CD14-positive monocyte (primary cell): ENCODE measurements around the gene COX5B. TPM values are rescaled to one million over a fixed set of nuclear protein-coding genes. Genes with fewer than 3 reads are reported as not detected.

Source experiments
- DNase-seq, 3 donors: peaks; one replicate each; pipeline ENCODE4 v3.0.0-alpha.2; 2011 to 2022
- H2AFZ ChIP-seq: 2 replicates; pipeline ENCODE4 v1.6.0; 2012; ENCODE audit warnings: mild to moderate bottlenecking, low read depth, low read length, inconsistent platforms; ENCODE audit not compliant: insufficient read depth, poor library complexity, severe bottlenecking
- H3K27ac ChIP-seq, 2 donors: 1 replicate in 1 of 2; 2 replicates in 1 of 2; pipeline ENCODE4 v1.5.1; 2012 to 2013; ENCODE audit warnings: low read length in 2 of 2, control low read depth in 1 of 2, inconsistent platforms in 1 of 2, low read depth in 1 of 2, mild to moderate bottlenecking in 1 of 2
- H3K27me3 ChIP-seq, 2 donors: one replicate each; pipeline versions ENCODE4 v1.6.0 to v1.6.1; 2011 to 2013; ENCODE audit warnings: low read length in 2 of 2; ENCODE audit not compliant: control insufficient read depth in 2 of 2, insufficient read depth in 2 of 2
- H3K36me3 ChIP-seq, 2 donors: replicated peaks in 1 of 2; 1 replicate in 1 of 2; 2 replicates in 1 of 2; pipeline versions ENCODE4 v1.5.1 to v1.6.1; 2012 to 2013; ENCODE audit warnings: low read length in 2 of 2, control low read depth in 1 of 2, inconsistent platforms in 1 of 2, mild to moderate bottlenecking in 1 of 2; ENCODE audit not compliant: insufficient read depth in 2 of 2, control insufficient read depth in 1 of 2
- H3K4me1 ChIP-seq, 2 donors: 1 replicate in 1 of 2; 2 replicates in 1 of 2; pipeline versions ENCODE4 v1.5.1 to v1.6.1; 2012 to 2013; ENCODE audit warnings: low read length in 2 of 2, control low read depth in 1 of 2, inconsistent platforms in 1 of 2, mild to moderate bottlenecking in 1 of 2, moderate library complexity in 1 of 2; ENCODE audit not compliant: insufficient read depth in 2 of 2, control insufficient read depth in 1 of 2
- H3K4me2 ChIP-seq: replicated peaks from 2 replicates; pipeline ENCODE3; 2012; ENCODE audit warnings: low read length, moderate library complexity, mild to moderate bottlenecking; ENCODE audit not compliant: poor library complexity, severe bottlenecking; ENCODE audit errors: extremely low read depth
- H3K4me3 ChIP-seq, 3 experiments: fragments of 200-600 bp in 1 of 3; sonication (generic) in 1 of 3; replicated peaks in 1 of 3; 1 replicate in 2 of 3; 2 replicates in 1 of 3; pipeline ENCODE4 v1.5.1; 2011 to 2013; ENCODE audit warnings: low read length in 3 of 3, mild to moderate bottlenecking in 3 of 3, control low read depth in 2 of 3, low read depth in 2 of 3, inconsistent platforms in 1 of 3, moderate library complexity in 1 of 3
- H3K79me2 ChIP-seq: 2 replicates; pipeline ENCODE4 v1.6.0; 2012; ENCODE audit warnings: mild to moderate bottlenecking, control low read depth, inconsistent platforms, low read length, moderate library complexity; ENCODE audit not compliant: insufficient read depth
- H3K9ac ChIP-seq: 2 replicates; pipeline ENCODE4 v1.6.0; 2017; ENCODE audit warnings: low read length, mild to moderate bottlenecking; ENCODE audit not compliant: insufficient read depth, poor library complexity, severe bottlenecking
- H3K9me3 ChIP-seq, 2 donors: replicated peaks in 1 of 2; 1 replicate in 1 of 2; 2 replicates in 1 of 2; pipeline versions ENCODE4 v1.5.1 to v1.6.1; 2012 to 2013; ENCODE audit warnings: low read length in 2 of 2, control low read depth in 1 of 2; ENCODE audit not compliant: control insufficient read depth in 1 of 2, insufficient read depth in 1 of 2
- H4K20me1 ChIP-seq: 2 replicates; pipeline ENCODE4 v1.6.0; 2012; ENCODE audit warnings: mild to moderate bottlenecking, low read length, control low read depth, moderate library complexity; ENCODE audit not compliant: insufficient read depth
- H3K27ac Mint-ChIP-seq, 7 donors: one replicate each; pipeline ENCODE4 v1.8.0; 2020; ENCODE audit warnings: mild to moderate bottlenecking in 7 of 7, mixed read lengths in 7 of 7, moderate library complexity in 6 of 7, inconsistent platforms in 2 of 7
- H3K27me3 Mint-ChIP-seq, 3 donors: one replicate each; pipeline ENCODE4 v1.8.0; 2021 to 2022; ENCODE audit warnings: low read depth in 3 of 3, mild to moderate bottlenecking in 3 of 3, mixed read lengths in 3 of 3, moderate library complexity in 3 of 3, inconsistent platforms in 1 of 3
- H3K36me3 Mint-ChIP-seq, 2 donors: one replicate each; pipeline ENCODE4 v1.8.0; 2020; ENCODE audit warnings: mixed read lengths in 2 of 2, inconsistent platforms in 1 of 2, mild to moderate bottlenecking in 1 of 2
- H3K4me1 Mint-ChIP-seq: one replicate; pipeline ENCODE4 v1.8.0; 2020; ENCODE audit warnings: mild to moderate bottlenecking, mixed read lengths
- H3K4me3 Mint-ChIP-seq, 2 donors: one replicate each; pipeline ENCODE4 v1.8.0; 2020; ENCODE audit warnings: mild to moderate bottlenecking in 2 of 2, mixed read lengths in 2 of 2, moderate library complexity in 1 of 2
- H3K9me3 Mint-ChIP-seq, 7 donors: one replicate each; pipeline ENCODE4 v1.8.0; 2020 to 2022; ENCODE audit warnings: mixed read lengths in 7 of 7, mild to moderate bottlenecking in 6 of 7, moderate library complexity in 6 of 7, inconsistent platforms in 2 of 7
- CTCF ChIP-seq: fragments of 200-600 bp; IDR thresholded peaks from one replicate; pipeline ENCODE4 v1.8.0; 2022; ENCODE audit warnings: antibody characterized with exemption, mild to moderate bottlenecking
- WGBS: methylation state at CpG from one replicate; pipeline ENCODE4 v1.1.5; 2013; ENCODE audit warnings: missing lambda C conversion rate; ENCODE audit not compliant: insufficient coverage; 5-methylcytosine and 5-hydroxymethylcytosine counted together
- intact Hi-C, 2 donors: fragments of 100-400 bp; cut with micrococcal nuclease; formaldehyde crosslinking; loops; one replicate each; pipeline versions ENCODE4 v1.15.0 to v1.15.1; 2023
- polyA plus RNA-seq, 3 donors: library from polyadenylated mRNA; depleted of rRNA in 1 of 3; unstranded in 2 of 3; stranded (reverse) in 1 of 3; fragments of 300-500 nt in 2 of 3; fragments of >200 nt in 1 of 3; fragmentation: Illumina TruSeq in 2 of 3; gene quantifications; 1 replicate in 2 of 3; 2 replicates in 1 of 3; pipeline ENCODE4 v1.2.3, GENCODE V29; 2012 to 2021

COX5B gene
- polyA plus RNA-seq, 3 donors = 215 to 598 (median 546) TPM

GRCh38 chr2:97675430-97676113 is 29.7 kb downstream of the COX5B start:
- Histone ChIP-seq H3K27me3 (no peaks in the 10 kb centered on the region), H3K9me3 (no peaks in the 10 kb centered on the region), H3K36me3 (no peaks in the 10 kb centered on the region), H3K79me2 (no peaks in the 10 kb centered on the region), H3K27ac (no peak overlapping the region), H2AFZ (no peak overlapping the region), H3K4me3 (no peak overlapping the region), H3K9ac (no peak overlapping the region), H3K4me1 (no peaks in the 10 kb centered on the region), H4K20me1 (no peaks in the 10 kb centered on the region), H3K4me2 (no peak overlapping the region)
- DNase-seq = no peak
- H3K27me3 Mint-ChIP-seq = peaks cover 0 to 5% (median 4%) of the 10 kb centered on the region in 3 donors
- no peaks in the 10 kb centered on the region for H3K36me3 Mint-ChIP-seq
- H3K27ac Mint-ChIP-seq = no peak overlapping the region
- no peak for TF ChIP-seq CTCF
- H3K4me1 Mint-ChIP-seq = peaks cover 10% of the 10 kb centered on the region
- intact Hi-C loops = no loop called here
- 94% methylated on average over 3 of the region's 5 CpGs for WGBS
- no peak overlapping the region for H3K4me3 Mint-ChIP-seq
- H3K9me3 Mint-ChIP-seq = peaks cover 0 to 23% (median 14%) of the 10 kb centered on the region in 7 donors

GRCh38 chr2:97676620-97677019 is 30.8 kb downstream of the COX5B start:
- Mint-ChIP-seq H3K4me1 (peaks cover 10% of the 10 kb centered on the region), H3K36me3 (no peaks in the 10 kb centered on the region), H3K9me3 (peaks cover 0 to 26% (median 14%) of the 10 kb centered on the region in 7 donors), H3K27ac (no peak overlapping the region), H3K27me3 (peaks cover 0 to 5% (median 4%) of the 10 kb centered on the region in 3 donors), H3K4me3 (no peak overlapping the region)
- Histone ChIP-seq H3K9ac (no peak overlapping the region), H3K4me1 (no peaks in the 10 kb centered on the region), H3K36me3 (no peaks in the 10 kb centered on the region), H3K9me3 (no peaks in the 10 kb centered on the region), H3K4me3 (no peak overlapping the region), H3K27me3 (no peaks in the 10 kb centered on the region), H3K79me2 (no peaks in the 10 kb centered on the region), H4K20me1 (no peaks in the 10 kb centered on the region), H2AFZ (no peak overlapping the region), H3K27ac (no peak overlapping the region), H3K4me2 (no peak overlapping the region)
- no peak for DNase-seq
- TF ChIP-seq CTCF = no peak
- intact Hi-C loops = no loop called here
- 100% methylated on average over 1 of the region's 1 CpG for WGBS
